ENCODE measurements around the gene ADCY10. TPM values are rescaled to one million over a fixed set of nuclear protein-coding genes. Genes with fewer than 3 reads are reported as not detected.

The ADCY10 gene
- total RNA-seq, result not detected in 2 replicates

DNA sequence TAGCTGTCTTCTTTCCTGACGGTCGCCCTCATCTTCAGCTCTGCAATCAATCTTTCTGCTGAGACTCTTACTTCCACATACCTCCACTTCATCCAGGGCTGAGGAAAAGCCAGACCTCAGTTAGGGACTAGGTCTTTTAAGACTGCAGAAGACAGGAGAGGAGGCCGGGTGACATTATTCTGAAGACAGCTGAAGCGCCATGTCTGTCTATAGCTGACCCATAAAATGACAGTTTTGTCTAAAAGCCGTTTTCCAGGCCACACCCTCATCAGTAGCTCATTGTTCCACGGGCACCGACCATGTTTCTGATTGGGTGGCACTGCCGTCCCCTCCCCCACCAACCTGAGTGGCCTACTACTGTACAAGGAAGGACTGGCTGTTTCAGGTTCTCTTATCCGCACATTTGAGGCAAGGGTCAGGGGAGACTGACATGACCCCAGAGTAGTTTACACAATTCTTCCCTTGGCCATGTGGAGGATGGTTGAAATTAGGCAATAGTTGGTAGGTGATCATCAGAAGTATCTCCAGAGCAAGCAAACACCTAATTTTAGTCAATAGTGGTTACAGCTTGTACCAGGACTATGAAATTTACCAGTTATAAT, at the start of gene ADCY10:
TSS of gene ADCY10 (minus strand) at position 240 of the 602 bp plus-strand sequence. CDS start 8,994 bp downstream, outside the sequence.

GRCh38 chr1:167936930-167937708, 23.2 kb upstream of the ADCY10 start, which contains the start of gene MPC2:
TSS of gene MPC2 (minus strand) at chr1:167937072. CDS start at chr1:167935841, 1,231 bp downstream.

DNA sequence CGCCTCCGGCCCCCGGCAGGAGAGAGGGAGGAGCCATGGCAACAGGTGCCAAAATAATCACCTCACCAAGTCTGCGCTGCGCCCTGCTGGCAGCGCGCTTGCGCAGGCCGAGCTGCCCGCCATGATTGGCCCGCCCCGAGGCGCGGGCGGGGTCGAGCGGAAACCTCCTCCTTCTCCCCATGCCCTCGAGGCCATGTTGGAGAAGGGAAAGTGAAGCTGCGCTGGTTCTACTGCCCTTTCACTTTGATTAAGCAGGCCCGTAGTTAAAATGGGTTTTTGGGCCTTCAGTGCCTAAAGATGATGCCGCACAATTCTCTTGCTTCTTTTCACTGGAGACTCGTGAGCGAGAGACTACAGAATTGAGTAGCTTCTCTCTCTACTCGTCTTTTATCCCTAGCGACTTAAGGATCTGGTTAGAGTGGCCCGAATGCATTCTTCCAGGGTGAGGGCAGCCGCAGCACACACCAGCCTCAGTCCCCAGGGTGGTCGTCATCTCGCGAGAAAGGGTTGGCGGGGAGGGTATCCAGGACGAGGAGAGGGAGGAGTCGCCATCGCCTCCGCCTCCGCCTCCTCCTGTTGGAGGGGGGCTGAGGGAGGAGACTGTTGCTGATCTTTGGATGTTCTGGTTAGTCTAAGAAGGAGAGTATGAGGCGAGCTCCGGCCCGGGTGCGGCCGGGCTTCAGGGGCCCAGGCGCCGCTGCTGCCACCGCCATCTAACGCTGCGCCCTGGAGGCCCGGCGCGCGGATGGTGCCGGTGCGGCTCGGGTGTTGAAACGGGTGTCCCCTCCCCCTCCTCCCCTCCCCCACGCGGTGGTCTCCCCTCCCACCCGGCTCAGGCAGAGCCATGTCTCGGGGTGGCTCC, 22.4 kb upstream of the ADCY10 start, which contains the start of gene DCAF6:
TSS of gene DCAF6 (plus strand) at position 616 of the 862 bp plus-strand sequence. CDS start at position 845, 229 bp downstream.

Other genes starting within 250 kb of the ADCY10 start
- 38.1 and 42.2 TPM in 2 replicates for gene MPZL1, start 192.2 kb downstream of the ADCY10 start, total RNA-seq
- gene DCAF6, start 22.5 kb upstream of the ADCY10 start, total RNA-seq, result 28.5 and 30.3 TPM in 2 replicates
- 34.8 and 42.4 TPM in 2 replicates for gene MPC2, start 22.9 kb upstream of the ADCY10 start, total RNA-seq
- 8.9 and 11.1 TPM in 2 replicates for gene GPR161, start 222.8 kb upstream of the ADCY10 start, total RNA-seq